ENCODE data around the gene ARAP2.

Gene ARAP2

DNA sequence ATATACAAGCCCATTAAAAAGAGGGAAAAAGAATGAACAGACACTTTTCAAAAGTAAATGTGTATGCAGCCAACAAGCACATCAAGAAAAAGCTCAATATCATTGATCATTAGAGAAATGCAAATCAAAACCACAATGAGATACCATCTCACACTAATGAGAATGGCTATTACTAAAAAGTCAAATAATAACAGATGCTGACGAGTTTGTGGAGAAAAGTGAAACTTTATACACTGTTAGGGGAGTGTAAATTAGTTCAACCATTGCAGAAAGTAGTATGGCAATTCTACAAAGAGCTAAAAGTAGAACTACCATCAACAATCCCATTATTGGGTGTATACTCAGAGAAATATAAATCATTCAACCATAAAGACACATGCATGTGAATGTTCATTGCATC is 203.0 kb downstream of the ARAP2 start:
- Histone ChIP-seq H2BK5ac (ENCODE audit: low read length) (no peak overlapping the region), H3K23ac (ENCODE audit: low read depth, low read length, poor library complexity) (no peak overlapping the region), H3K4me1 (ENCODE audit: control insufficient read depth in 2 of 2, insufficient read depth in 1 of 2, low read depth in 1 of 2, low read length in 2 of 2) (peaks cover 0 to 8% of the 10 kb centered on the region in 2 donors), H2BK15ac (ENCODE audit: low read length) (no peak overlapping the region), H4K91ac (ENCODE audit: low read depth, low read length, poor library complexity) (no peak overlapping the region), H2AK5ac (ENCODE audit: low read depth, low read length) (no peak overlapping the region), H2AFZ (ENCODE audit: low read length) (no peak overlapping the region), H3K4me2 (ENCODE audit: insufficient read depth, low read length, poor library complexity, severe bottlenecking) (no peak overlapping the region), H2BK12ac (ENCODE audit: low read length) (no peak overlapping the region), H3K14ac (ENCODE audit: low read length) (no peak overlapping the region), H3K79me1 (ENCODE audit: low read depth, low read length) (no peaks in the 10 kb centered on the region), H3K9ac (ENCODE audit: low read depth, low read length, poor library complexity) (no peak overlapping the region), H3K36me3 (replicated peaks in 1 of 2; ENCODE audit: control insufficient read depth in 2 of 2, insufficient read depth in 2 of 2, low read length in 2 of 2) (no peaks in the 10 kb centered on the region), H3K9me3 (replicated peaks in 1 of 2; ENCODE audit: control insufficient read depth in 2 of 2, insufficient read depth in 1 of 2, low read depth in 1 of 2, low read length in 2 of 2) (peaks cover 0 to 3% of the 10 kb centered on the region in 2 donors), H3K18ac (ENCODE audit: low read length) (no peak overlapping the region), H4K8ac (ENCODE audit: low read depth, low read length) (no peak overlapping the region), H3K27ac (replicated peaks; ENCODE audit: low read length) (no peak overlapping the region), H2BK120ac (ENCODE audit: low read depth, low read length) (no peak overlapping the region), H3K27me3 (ENCODE audit: control insufficient read depth in 3 of 3, insufficient read depth in 3 of 3, low read depth in 1 of 3, low read length in 3 of 3) (no peaks in the 10 kb centered on the region), H3K4ac (ENCODE audit: low read length) (no peak overlapping the region), H3K4me3 (ENCODE audit: low read length in 2 of 2) (no peak overlapping the region)
- no CpG with 5 or more reads among the region's 1 CpG for WGBS, 2 donors (ENCODE audit: extremely low coverage in 2 of 2, insufficient read length in 2 of 2, insufficient replicate concordance in 1 of 2)
- DNase-seq (ENCODE audit: low spot score) = no peak

DNA sequence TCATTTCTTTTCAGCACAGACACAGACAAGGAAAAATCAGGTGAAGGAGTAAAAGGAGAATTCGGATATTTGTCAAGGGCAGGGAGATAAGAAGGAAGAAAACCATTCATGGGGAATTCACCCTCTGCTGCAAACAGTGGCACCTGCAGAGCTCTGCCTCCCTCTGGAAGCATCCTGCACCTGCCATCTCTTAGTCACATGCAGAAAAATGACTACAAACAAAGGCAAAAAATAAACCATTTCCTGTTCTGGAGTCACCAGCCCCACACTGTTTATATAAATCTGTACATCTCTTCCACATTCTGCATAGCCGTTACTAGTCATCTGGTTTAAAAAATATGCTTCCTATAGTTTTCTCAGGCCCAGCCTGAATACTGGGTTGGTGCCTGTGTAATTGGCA is 205.3 kb downstream of the ARAP2 start:
- no peak overlapping the region for H3K4me2 ChIP-seq (ENCODE audit: insufficient read depth, low read length, poor library complexity, severe bottlenecking)
- H4K91ac ChIP-seq (ENCODE audit: low read depth, low read length, poor library complexity) = no peak overlapping the region
- no peaks in the 10 kb centered on the region for H3K36me3 ChIP-seq (replicated peaks in 1 of 2; ENCODE audit: control insufficient read depth in 2 of 2, insufficient read depth in 2 of 2, low read length in 2 of 2)
- no peak overlapping the region for H3K4ac ChIP-seq (ENCODE audit: low read length)
- H3K23ac ChIP-seq (ENCODE audit: low read depth, low read length, poor library complexity) = no peak overlapping the region
- H2BK5ac ChIP-seq (ENCODE audit: low read length) = no peak overlapping the region
- no CpG with 5 or more reads among the region's 2 CpGs for WGBS, 2 donors (ENCODE audit: extremely low coverage in 2 of 2, insufficient read length in 2 of 2, insufficient replicate concordance in 1 of 2)
- H3K27ac ChIP-seq (replicated peaks; ENCODE audit: low read length) = no peak overlapping the region
- no peak overlapping the region for H2AFZ ChIP-seq (ENCODE audit: low read length)
- peaks cover 0 to 3% of the 10 kb centered on the region in 2 donors for H3K9me3 ChIP-seq (replicated peaks in 1 of 2; ENCODE audit: control insufficient read depth in 2 of 2, insufficient read depth in 1 of 2, low read depth in 1 of 2, low read length in 2 of 2)
- no peaks in the 10 kb centered on the region for H3K79me1 ChIP-seq (ENCODE audit: low read depth, low read length)
- no peak overlapping the region for H2BK15ac ChIP-seq (ENCODE audit: low read length)
- H3K18ac ChIP-seq (ENCODE audit: low read length) = no peak overlapping the region
- no peak overlapping the region for H3K14ac ChIP-seq (ENCODE audit: low read length)
- H3K27me3 ChIP-seq (ENCODE audit: control insufficient read depth in 3 of 3, insufficient read depth in 3 of 3, low read depth in 1 of 3, low read length in 3 of 3) = no peaks in the 10 kb centered on the region
- peaks cover 0 to 8% of the 10 kb centered on the region in 2 donors for H3K4me1 ChIP-seq (ENCODE audit: control insufficient read depth in 2 of 2, insufficient read depth in 1 of 2, low read depth in 1 of 2, low read length in 2 of 2)
- no peak overlapping the region for H2BK120ac ChIP-seq (ENCODE audit: low read depth, low read length)
- H4K8ac ChIP-seq (ENCODE audit: low read depth, low read length) = no peak overlapping the region
- no peak for DNase-seq (ENCODE audit: low spot score)
- no peak overlapping the region for H2BK12ac ChIP-seq (ENCODE audit: low read length)
- no peak overlapping the region for H3K4me3 ChIP-seq (ENCODE audit: low read length in 2 of 2)
- H3K9ac ChIP-seq (ENCODE audit: low read depth, low read length, poor library complexity) = no peak overlapping the region
- no peak overlapping the region for H2AK5ac ChIP-seq (ENCODE audit: low read depth, low read length)

DNA sequence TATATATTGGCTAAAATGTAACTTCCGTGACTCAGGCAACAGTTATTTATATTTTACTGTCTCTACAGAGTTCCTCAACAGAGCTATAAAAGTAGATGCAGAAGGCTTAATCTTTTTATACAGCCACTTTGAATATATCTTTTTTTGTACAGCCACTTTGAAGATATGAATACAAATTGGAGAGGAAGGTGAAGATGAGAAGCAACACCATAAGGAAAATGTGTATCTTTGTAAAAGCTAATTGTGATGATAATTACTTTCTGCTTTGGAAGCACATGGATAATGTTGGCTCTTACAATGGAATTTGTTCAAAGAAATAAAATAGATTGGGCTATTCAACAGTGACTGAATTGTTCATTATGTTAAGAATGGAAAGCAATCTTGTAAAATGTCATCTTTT is 205.8 kb downstream of the ARAP2 start:
- Histone ChIP-seq H3K27me3 (ENCODE audit: control insufficient read depth in 3 of 3, insufficient read depth in 3 of 3, low read depth in 1 of 3, low read length in 3 of 3) (no peaks in the 10 kb centered on the region), H2BK15ac (ENCODE audit: low read length) (no peak overlapping the region), H3K23ac (ENCODE audit: low read depth, low read length, poor library complexity) (no peak overlapping the region), H3K79me1 (ENCODE audit: low read depth, low read length) (no peaks in the 10 kb centered on the region), H3K14ac (ENCODE audit: low read length) (no peak overlapping the region), H4K91ac (ENCODE audit: low read depth, low read length, poor library complexity) (no peak overlapping the region), H3K4me3 (ENCODE audit: low read length in 2 of 2) (no peak overlapping the region), H3K9ac (ENCODE audit: low read depth, low read length, poor library complexity) (no peak overlapping the region), H3K36me3 (replicated peaks in 1 of 2; ENCODE audit: control insufficient read depth in 2 of 2, insufficient read depth in 2 of 2, low read length in 2 of 2) (no peaks in the 10 kb centered on the region), H3K4me1 (ENCODE audit: control insufficient read depth in 2 of 2, insufficient read depth in 1 of 2, low read depth in 1 of 2, low read length in 2 of 2) (peaks cover 0 to 8% of the 10 kb centered on the region in 2 donors), H3K9me3 (replicated peaks in 1 of 2; ENCODE audit: control insufficient read depth in 2 of 2, insufficient read depth in 1 of 2, low read depth in 1 of 2, low read length in 2 of 2) (peaks cover 0 to 3% of the 10 kb centered on the region in 2 donors), H2BK120ac (ENCODE audit: low read depth, low read length) (no peak overlapping the region), H3K4me2 (ENCODE audit: insufficient read depth, low read length, poor library complexity, severe bottlenecking) (no peak overlapping the region), H2BK5ac (ENCODE audit: low read length) (no peak overlapping the region), H3K18ac (ENCODE audit: low read length) (no peak overlapping the region), H2AFZ (ENCODE audit: low read length) (no peak overlapping the region), H3K4ac (ENCODE audit: low read length) (no peak overlapping the region), H4K8ac (ENCODE audit: low read depth, low read length) (no peak overlapping the region), H2AK5ac (ENCODE audit: low read depth, low read length) (no peak overlapping the region), H2BK12ac (ENCODE audit: low read length) (no peak overlapping the region), H3K27ac (replicated peaks; ENCODE audit: low read length) (no peak overlapping the region)
- DNase-seq (ENCODE audit: low spot score) = no peak
- WGBS, 2 donors (ENCODE audit: extremely low coverage in 2 of 2, insufficient read length in 2 of 2, insufficient replicate concordance in 1 of 2) = no CpG with 5 or more reads among the region's 1 CpG

DNA sequence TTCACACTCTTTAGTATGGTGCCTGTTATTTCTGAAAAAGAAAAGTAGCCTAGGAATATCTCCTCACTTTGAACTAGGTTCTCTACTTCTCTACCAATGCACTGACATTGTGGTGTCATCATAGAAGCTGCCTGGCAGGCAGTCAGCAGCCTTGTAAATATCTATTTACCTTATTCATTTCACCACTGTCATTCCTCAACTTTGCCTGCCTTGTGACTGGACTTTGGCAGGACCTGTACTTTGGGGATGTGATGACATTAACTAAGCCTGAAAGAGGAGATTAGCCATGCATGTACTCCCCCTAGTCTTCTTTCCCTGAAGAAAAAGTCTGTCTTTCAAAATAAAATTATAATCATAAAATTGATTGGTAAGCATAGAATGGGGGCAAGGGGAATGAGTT is 207.2 kb downstream of the ARAP2 start:
- Histone ChIP-seq H3K4me2 (ENCODE audit: insufficient read depth, low read length, poor library complexity, severe bottlenecking) (no peak overlapping the region), H3K27me3 (ENCODE audit: control insufficient read depth in 3 of 3, insufficient read depth in 3 of 3, low read depth in 1 of 3, low read length in 3 of 3) (no peaks in the 10 kb centered on the region), H3K36me3 (replicated peaks in 1 of 2; ENCODE audit: control insufficient read depth in 2 of 2, insufficient read depth in 2 of 2, low read length in 2 of 2) (no peaks in the 10 kb centered on the region), H3K23ac (ENCODE audit: low read depth, low read length, poor library complexity) (no peak overlapping the region), H3K14ac (ENCODE audit: low read length) (no peak overlapping the region), H2BK12ac (ENCODE audit: low read length) (no peak overlapping the region), H2AK5ac (ENCODE audit: low read depth, low read length) (no peak overlapping the region), H3K27ac (replicated peaks; ENCODE audit: low read length) (no peak overlapping the region), H3K4ac (ENCODE audit: low read length) (no peak overlapping the region), H3K18ac (ENCODE audit: low read length) (no peak overlapping the region), H3K79me1 (ENCODE audit: low read depth, low read length) (no peaks in the 10 kb centered on the region), H4K8ac (ENCODE audit: low read depth, low read length) (no peak overlapping the region), H3K9ac (ENCODE audit: low read depth, low read length, poor library complexity) (no peak overlapping the region), H4K91ac (ENCODE audit: low read depth, low read length, poor library complexity) (no peak overlapping the region), H3K4me1 (ENCODE audit: control insufficient read depth in 2 of 2, insufficient read depth in 1 of 2, low read depth in 1 of 2, low read length in 2 of 2) (peaks cover 0 to 8% of the 10 kb centered on the region in 2 donors), H2BK15ac (ENCODE audit: low read length) (no peak overlapping the region), H2BK5ac (ENCODE audit: low read length) (no peak overlapping the region), H3K9me3 (replicated peaks in 1 of 2; ENCODE audit: control insufficient read depth in 2 of 2, insufficient read depth in 1 of 2, low read depth in 1 of 2, low read length in 2 of 2) (peaks cover 2 to 3% of the 10 kb centered on the region in 2 donors), H2BK120ac (ENCODE audit: low read depth, low read length) (no peak overlapping the region), H2AFZ (ENCODE audit: low read length) (no peak overlapping the region), H3K4me3 (ENCODE audit: low read length in 2 of 2) (no peak overlapping the region)
- DNase-seq (ENCODE audit: low spot score) = no peak
